Measurements from ENCODE around the gene CCDC57.

The CCDC57 gene

DNA sequence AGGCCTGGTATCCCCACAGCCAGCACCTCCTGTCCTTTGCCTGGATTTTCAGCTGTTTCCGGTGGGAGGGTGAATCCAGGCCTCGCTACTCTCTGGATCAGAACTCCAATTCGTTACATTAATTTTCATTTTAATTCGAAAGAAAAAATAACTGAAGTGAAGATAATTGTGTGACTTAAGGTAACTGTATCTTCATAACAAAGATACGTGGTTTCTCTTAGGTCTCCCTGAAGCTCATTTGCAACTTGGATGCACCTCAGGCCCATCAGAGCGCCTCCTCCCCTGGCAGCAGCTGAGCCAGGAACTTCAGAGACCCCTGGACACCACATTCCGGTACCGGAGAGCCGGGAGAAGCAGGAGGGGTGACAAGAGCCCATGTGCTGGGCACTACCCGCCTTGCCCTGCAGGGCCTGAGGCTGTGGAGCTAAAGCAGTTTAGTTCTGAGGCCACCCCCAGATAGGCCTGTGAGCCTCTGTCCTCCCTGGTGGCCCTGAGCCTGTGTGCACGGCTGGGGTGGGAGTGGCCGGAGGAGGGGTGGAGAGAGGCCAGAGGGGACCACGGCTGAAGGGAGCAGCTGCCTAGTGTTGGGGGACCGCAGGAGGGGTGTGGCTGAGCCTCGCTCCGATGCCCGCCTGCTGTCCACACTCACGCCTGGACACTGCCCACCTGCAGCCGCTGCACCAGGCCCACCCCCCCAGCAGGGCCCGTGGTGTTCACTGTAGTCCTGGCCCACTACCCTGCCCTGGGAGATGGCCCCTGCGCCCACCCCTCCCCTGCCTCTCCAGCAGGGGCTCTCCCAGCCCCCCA lies 135.7 kb downstream of the CCDC57 start:
- DNase-seq = no peak

DNA sequence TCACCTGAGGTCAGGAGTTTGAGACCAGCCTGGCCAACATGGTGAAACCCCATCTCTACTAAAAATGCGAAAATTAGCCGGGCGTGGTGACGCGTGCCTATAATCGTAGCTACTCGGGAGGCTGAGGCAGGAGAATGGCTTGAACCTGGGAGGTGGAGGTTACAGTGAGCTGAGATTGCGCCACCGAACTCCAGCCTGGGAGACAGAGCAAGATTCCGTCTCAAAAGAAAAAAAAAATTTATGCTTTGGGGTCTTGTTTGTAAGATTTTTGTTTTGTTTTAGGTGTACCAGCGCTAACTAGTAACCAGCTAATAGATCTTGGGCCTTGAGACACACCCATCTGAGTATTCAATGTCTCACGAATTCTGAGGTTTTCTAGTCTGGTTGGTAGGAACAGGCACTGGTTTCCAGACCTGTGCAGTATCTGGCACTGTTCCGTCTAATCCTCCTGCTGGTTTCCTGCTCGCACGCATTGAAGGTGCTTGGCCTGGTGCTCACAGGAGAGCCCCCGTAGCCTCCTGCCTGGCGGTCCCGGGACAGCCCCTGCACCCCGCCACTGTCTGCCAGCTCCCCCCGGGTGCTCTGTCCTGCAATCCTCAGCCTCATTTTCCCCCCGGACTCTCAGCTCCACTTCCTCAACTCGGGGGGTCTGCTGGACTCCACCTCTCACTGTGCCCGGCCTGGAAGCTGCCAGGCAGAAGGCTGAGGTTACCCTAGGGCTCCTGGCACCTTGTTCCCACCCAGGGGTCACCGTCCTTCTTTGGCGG lies 136.4 kb downstream of the CCDC57 start:
- DNase-seq = no peak

- no peak for DNase-seq
These were observed 139.2 kb downstream of the CCDC57 start for GRCh38 chr17:82073446-82073845.

DNA sequence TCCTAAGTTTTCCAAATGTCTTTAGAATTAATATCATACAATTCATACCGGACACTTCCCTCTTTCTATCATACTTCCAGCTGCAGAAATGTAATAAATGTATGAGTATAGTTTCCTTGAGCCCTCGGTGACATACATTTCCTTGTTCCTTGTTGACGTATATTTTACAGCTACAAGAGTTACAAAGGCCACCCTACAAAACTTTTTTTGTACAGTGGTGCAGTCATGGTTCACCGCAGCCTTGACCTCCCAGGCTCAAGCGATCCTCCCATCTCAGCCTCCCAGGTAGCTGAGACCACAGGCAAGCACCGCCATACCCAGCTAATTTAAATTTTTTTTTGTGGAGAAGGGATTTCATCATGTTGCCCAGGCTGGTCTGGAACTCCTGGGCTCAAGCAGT lies 139.8 kb downstream of the CCDC57 start:
- no peak for DNase-seq

DNA sequence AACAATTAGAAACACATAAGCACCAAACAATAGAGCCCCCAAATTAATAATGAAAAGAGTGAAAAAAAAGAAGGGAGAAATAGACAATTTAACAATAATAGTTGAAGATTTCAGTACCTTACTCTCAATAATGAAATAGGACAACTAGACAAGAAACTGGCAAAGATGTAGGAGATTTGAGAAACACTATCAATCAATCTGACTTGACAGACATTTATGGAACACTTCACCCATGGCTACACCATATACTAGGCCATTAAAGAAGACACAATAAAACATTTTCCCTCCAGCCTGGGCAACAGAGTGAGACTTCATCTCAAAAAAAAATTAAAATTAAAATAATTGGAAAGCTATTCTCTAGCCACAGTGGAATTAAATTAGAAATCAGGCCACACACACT lies 142.0 kb downstream of the CCDC57 start:
- DNase-seq = no peak

DNA sequence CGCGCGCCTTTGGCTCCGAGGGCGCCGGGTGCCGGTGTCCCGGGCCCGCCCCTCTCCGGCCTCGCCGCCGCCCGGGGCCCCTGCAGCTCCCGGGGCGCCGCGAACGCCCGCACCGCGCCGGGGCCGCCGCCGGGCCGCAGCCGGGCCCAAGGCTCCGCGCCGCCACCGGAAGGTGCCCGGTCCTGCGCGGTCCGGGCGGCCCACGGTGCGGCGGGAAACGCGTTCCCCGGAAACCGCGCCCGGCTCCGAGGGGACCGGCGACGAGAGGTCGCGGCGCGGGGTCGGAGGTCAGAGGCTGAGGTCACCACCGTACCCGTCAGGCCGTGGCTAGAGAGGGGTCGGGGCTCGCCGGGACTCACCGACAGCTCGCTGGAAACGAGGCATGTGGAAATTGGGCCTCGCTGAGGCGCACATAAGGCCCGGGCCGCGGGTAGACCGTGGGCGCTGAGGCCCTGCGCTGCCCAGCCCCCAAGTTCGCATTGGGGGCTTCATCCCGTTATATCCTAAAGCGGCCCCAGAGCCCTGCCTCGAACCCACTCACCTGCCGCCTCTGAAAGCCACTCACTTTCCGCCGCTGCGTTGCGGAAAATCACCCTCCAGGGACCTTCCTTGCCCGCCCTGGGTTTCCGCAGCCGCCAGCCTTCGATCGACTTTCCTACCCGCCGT lies 146.9 kb downstream of the CCDC57 start, which contains the start of gene DUS1L:
DUS1L (minus strand) TSS at position 167 of the 666 bp plus-strand sequence. CDS start 745 bp downstream, outside the sequence.
- DNase-seq = no peak

- no peak for DNase-seq
These were observed 147.4 kb downstream of the CCDC57 start for GRCh38 chr17:82065193-82065637.

GRCh38 chr17:82064433-82065192 lies 148.0 kb downstream of the CCDC57 start:
- DNase-seq = no peak

DNA sequence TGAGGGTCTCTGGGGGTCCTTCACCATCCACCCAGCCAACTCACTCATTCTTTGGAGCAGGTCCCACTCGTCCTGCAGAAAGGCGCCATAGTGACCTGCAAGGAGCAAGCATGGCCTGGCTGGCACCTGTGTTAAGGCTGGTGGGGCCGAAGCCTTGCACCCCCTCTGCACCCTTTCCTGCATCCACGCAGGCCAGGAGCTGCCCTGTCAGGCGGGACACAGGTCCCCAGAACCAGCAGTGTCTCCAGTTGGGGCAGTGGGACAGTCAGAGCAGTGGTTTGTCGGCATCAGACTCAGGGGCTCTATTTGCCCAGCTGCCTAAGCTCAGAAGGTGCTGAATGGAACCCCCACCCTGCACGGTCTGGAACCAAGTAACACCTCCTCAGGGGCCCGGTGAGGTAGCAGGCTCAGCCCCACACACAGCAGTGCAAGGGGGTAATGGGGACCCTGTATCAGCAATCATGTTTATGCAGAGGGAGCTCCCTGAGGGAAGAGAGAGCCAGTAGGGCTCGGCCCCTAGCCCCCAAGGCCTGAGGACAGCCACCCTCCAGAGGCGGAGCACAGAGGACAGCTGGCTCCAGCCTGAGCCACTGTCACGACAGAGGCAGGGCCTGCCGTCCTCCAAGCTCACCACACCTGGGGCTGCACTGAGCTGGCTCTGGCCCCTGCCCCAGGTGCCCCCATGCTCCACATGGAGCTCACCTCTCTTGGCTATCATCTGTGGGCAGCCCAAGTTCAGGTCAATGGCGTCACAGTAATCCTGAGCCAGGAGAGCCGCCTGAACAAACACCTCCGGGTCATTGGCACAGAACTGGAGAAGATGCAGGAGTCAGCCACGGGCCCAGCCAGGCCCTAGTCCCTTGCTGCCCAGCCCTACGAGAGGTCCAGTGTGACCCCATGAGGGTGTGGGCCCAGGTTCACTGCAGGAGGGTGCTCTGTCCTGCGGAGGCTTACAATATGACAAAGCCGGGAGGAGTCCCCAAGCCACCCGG lies 148.9 kb downstream of the CCDC57 start:
- DNase-seq = no peak

- no peak for DNase-seq
These were observed 149.7 kb downstream of the CCDC57 start for GRCh38 chr17:82062984-82063368.

GRCh38 chr17:82062076-82062983 lies 150.3 kb downstream of the CCDC57 start:
- DNase-seq = no peak

DNA sequence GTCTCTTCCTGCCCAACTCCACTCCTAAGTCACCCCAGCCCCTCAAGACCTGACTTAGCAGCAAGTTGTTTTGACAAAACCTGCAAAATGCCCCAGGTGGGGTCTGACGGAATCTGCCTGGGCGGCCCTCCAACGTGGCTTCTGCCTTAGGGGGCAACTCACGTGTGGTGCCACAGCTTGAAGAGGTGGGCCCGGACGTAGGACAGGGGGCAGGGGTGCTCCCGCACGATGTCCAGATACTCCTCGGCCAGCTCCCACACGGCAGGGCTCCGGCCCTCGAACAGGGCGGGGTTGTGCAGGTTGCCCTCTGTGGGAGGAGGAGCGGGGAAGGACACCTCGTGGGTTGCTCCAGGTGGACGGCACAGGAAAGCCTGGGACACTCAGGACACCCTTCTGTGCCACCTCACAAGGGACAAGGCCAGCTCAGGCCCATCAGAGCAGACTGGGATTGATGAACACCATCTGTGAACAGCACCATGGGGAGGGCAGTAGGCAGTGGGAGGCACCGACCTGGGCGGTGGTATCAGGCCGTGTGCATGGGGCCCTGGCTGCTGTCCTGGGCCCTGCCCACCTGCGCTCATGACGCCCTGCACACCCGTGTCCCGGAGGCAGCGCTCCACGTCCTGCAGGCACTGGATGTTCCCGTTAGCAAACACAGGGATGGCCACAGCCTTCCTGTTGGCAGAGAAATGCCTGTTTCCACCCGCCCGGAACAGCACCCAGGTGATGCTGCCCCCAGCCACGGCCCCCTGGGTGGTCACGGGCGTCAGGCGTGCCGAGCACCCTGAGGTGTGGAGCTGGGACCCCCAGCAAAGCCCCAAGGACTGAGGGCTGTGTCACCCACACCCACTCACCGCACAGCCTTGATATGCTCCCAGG lies 151.4 kb downstream of the CCDC57 start:
- DNase-seq = no peak

GRCh38 chr17:82060614-82061013 lies 152.0 kb downstream of the CCDC57 start:
- DNase-seq = no peak

- no peak for DNase-seq
These were observed 152.7 kb downstream of the CCDC57 start for GRCh38 chr17:82060001-82060380.

- DNase-seq = no peak
These were observed 153.2 kb downstream of the CCDC57 start for GRCh38 chr17:82059272-82060000.

DNA sequence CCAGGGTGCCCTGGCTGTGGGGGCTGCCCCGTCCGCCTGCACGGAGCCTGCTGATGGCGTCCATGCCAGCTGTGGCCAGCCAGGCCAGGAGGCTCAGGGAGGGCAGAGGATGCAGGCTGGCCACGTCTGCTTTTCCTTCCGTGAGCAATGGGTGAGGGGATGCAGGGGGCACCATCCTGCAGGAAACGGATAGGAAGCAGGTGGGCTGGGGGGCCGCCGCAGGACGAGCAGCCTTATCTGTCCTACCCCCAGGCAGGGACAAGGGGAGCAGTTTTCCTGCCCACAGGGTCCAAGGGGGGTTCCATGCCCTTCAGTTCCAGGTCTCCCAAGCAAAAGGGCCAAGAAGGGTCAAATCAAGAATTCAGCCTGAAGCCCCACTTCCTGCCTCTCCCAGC lies 153.8 kb downstream of the CCDC57 start:
- DNase-seq = no peak

- DNase-seq = no peak
These were observed 154.3 kb downstream of the CCDC57 start for GRCh38 chr17:82058230-82058854.

Measured in NCI-H446 treated with DMSO at 0.1 percent for 48 hours (cell line).